GM18507 (cell line): Measurements from ENCODE around the gene SLC25A15.
A peak's percentile ranks its signal among the peaks of the same experiment; 100 is the strongest.
"Not testable (repeated sequence)": the region's sequence is repeated elsewhere in the genome, so short reads cannot be mapped to it uniquely, and the experiment has no call there.

Experiments
- DNase-seq: peaks from one replicate; pipeline ENCODE4 v3.0.0; 2011; ENCODE audit warnings: low read depth; ENCODE audit not compliant: insufficient read length; ENCODE audit errors: extremely low spot score
- FAIRE-seq: peaks from 2 replicates; lab custom pipeline; 2011; peaks lifted over from hg19 to GRCh38; lab: Jason Lieb, UNC

SLC25A15 gene

DNA sequence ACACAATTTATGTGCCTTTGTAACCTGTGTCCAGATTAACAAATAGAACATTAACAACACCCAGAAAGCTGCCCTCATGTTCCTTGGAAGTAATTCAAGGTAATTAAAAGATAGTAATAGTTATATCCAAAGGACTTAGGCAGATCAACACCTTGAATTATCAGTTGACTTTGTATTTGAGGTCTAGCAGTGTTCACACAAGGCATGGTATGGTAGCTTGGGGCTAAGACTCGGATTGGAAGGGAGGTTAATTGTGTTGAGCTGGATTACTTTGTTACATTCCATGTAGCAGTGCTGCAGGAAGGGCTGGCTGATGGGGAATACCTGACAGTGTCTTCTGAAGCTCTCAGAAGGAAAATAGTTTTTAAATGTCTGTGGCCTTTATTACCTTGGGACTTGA, 16.8 kb downstream of the SLC25A15 start:
- FAIRE-seq = no peak

DNA sequence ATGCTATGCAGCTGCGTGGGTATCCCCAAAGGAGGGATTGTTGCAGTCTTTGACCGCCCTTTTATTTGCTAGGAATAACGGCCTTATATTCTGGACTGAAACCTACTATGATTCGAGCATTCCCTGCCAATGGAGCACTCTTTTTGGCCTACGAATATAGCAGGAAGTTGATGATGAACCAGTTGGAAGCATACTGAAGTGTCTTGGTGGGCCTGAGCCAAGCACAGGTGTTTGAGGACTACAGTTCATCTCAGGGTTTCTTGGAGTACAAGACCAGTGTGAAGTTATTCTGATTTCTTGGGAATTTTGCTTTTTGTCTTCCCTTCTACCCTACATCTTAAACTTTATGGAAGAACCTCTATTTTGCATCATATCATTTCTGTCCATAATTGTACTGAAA, 20.1 kb downstream of the SLC25A15 start:
- no peak for FAIRE-seq
- DNase-seq = no peak

More for the DNA sequence above, 16.8 kb downstream of the SLC25A15 start:
- DNase-seq = no peak

GRCh38 chr13:40812102-40812501, 22.7 kb downstream of the SLC25A15 start:
- DNase-seq (no peak), FAIRE-seq (no peak)

DNA sequence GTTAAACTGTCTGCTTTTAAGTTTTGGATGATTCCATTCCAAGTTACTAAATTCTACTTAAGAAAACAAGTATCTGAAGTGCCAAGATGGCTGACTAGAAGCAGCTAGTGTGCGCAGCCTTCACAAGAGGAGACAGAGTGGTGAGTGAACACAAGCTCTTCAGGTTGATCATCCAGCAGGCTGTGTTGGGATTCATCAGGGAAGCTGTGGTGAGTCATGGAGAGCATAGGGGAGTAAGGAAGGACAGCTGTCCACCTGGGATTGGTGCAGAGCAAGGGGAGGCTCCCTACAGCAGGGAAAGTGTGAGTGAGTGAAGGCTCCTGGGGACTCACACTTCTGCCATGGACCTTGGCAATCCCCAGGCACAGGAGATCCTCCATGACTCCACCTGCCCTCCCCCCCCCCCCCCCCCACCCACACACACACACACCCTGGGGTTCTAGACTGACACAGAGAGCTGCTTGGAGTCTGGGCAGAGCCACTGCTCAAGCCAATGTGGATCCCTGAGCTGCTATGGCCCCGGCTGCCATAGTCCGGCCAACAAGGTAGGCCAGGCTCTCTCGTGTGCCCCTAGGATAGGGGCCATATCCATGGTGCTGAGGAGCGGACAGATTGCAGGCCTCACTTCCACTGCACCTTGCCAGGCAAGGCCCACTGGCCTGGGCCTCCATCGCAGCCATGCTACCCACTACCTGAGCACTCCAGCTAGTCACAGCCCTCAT, 23.5 kb downstream of the SLC25A15 start:
- DNase-seq (no peak), FAIRE-seq (no peak)

GRCh38 chr13:40813667-40814454, 24.4 kb downstream of the SLC25A15 start:
- DNase-seq (no peak), FAIRE-seq (no peak)

- DNase-seq (no peak), FAIRE-seq (no peak)
These were observed 25.4 kb downstream of the SLC25A15 start for GRCh38 chr13:40814803-40815202.

DNA sequence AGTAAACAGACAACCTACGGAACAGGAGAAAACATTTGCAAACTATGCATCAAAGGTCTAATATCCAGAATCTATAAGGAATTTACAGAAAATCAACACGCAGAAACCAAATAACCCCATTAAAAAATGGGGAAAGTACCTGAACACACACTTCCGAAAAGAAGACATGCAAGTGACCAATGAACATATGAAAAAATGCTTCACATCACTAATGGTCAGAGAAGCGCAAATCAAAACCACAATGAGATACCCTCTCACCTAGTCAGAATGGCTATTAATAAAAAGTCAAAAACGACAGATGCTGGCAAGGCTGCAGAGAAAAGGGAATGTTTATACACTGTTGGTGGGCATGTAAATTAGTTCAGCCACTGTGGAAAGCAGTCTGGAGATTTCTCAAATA, 29.5 kb downstream of the SLC25A15 start:
- no peak for DNase-seq
- peak; percentile 58 for FAIRE-seq

DNA sequence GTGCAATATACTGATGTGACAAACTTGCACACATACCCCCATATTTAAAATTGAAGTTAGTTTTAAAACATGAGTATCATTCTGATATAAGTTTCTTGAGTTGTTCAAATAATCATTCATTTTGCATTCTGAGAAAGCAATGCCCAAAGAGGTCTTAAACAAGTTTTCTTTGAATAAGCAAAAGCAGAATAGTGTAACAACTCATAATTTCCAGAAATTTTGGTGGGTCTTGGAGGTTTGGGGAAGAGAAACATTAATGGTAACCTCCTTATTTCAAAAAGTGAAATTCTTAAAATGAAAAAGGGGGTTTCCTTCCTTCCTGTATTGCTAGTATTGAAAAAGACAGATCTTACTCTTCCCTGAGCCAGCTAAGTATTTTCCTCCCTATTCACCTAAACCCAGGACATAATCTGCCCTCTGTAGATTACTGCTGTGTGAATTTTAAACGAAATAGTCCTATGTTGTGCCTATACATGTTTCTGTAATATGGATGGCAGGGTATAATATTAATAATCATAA, 30.4 kb downstream of the SLC25A15 start:
- DNase-seq (no peak), FAIRE-seq (peak; percentile 68)

DNA sequence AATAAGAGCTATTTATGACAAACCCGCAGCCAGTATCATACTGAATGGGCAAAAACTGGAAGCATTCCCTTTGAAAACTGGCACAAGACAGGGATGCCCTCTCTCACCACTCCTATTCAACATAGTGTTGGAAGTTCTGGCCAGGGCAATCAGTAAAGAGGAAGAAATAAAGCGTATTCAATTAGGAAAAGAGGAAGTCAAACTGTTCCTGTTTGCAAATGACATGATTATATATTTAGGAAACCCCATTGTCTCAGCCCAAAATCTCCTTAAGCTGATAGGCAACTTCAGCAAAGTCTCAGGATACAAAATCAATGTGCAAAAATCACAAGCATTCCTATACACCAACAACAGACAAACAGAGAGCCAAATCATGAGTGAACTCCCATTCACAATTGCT, 50.3 kb downstream of the SLC25A15 start:
- not testable (repeated sequence) for FAIRE-seq, DNase-seq

DNA sequence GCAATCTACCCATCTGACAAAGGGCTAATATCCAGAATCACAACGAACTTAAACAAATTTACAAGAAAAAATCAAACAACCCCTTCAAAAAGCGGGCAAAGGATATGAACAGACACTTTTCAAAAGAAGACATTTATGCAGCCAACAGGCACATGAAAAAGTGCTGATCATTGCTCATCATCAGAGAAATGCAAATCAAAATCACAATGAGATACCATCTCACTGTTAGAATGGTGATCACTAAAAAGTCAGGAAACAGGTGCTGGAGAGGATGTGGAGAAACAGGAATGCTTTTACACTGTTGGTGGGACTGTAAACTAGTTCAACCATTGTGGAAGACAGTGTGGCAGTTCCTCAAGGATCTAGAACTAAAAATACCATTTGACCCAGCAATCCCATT, 51.5 kb downstream of the SLC25A15 start:
- not testable (repeated sequence) for DNase-seq, FAIRE-seq
